Smooth muscle cell (in vitro differentiated cells): ENCODE data around the gene GCSAM. TPM values are rescaled to one million over a fixed set of nuclear protein-coding genes. Genes with fewer than 3 reads are reported as not detected.

Source experiments
- DNase-seq: peaks from one replicate; lab custom pipeline; 2025; ENCODE audit not compliant: unreplicated experiment; lab: John Stamatoyannopoulos, UW
- H2AFZ ChIP-seq: fragments of 200-600 bp; sonication (generic); 2 replicates; pipeline ENCODE4 v1.6.0; 2016; ENCODE audit warnings: antibody characterized with exemption, low read depth, mild to moderate bottlenecking
- H3F3A ChIP-seq: fragments of 200-600 bp; sonication (generic); 2 replicates; pipeline ENCODE4 v1.6.0; 2017; ENCODE audit warnings: antibody characterized with exemption, low read depth
- H3K27ac ChIP-seq: fragments of 200-600 bp; sonication (generic); 2 replicates; pipeline ENCODE4 v1.5.1; 2016; ENCODE audit warnings: low read depth, mild to moderate bottlenecking
- H3K27me3 ChIP-seq: fragments of 200-600 bp; sonication (generic); 2 replicates; pipeline ENCODE4 v1.6.1; 2016; ENCODE audit warnings: low read depth, mild to moderate bottlenecking
- H3K36me3 ChIP-seq: fragments of 200-600 bp; sonication (generic); 2 replicates; pipeline ENCODE4 v1.5.1; 2016; ENCODE audit warnings: low read depth
- H3K4me1 ChIP-seq: fragments of 200-600 bp; sonication (generic); 2 replicates; pipeline ENCODE4 v1.5.1; 2016; ENCODE audit warnings: low read depth
- H3K4me2 ChIP-seq: fragments of 200-600 bp; sonication (generic); 2 replicates; pipeline ENCODE4 v1.6.0; 2016; ENCODE audit warnings: mild to moderate bottlenecking
- H3K4me3 ChIP-seq: fragments of 200-600 bp; sonication (generic); 2 replicates; pipeline ENCODE4 v1.5.1; 2016; ENCODE audit warnings: mild to moderate bottlenecking
- H3K79me2 ChIP-seq: fragments of 200-600 bp; sonication (generic); 2 replicates; pipeline ENCODE4 v1.6.0; 2016; ENCODE audit warnings: low read depth, mild to moderate bottlenecking
- H3K9ac ChIP-seq: fragments of 200-600 bp; sonication (generic); 2 replicates; pipeline ENCODE4 v1.6.0; 2016; ENCODE audit warnings: low read depth
- H3K9me3 ChIP-seq: fragments of 200-600 bp; sonication (generic); replicated peaks from 2 replicates; pipeline ENCODE4 v1.5.1; 2016; ENCODE audit warnings: low read depth
- H4K20me1 ChIP-seq: fragments of 200-600 bp; sonication (generic); 2 replicates; pipeline ENCODE4 v1.6.0; 2016; ENCODE audit warnings: low read depth
- WGBS: methylation state at CpG from one replicate; pipeline ENCODE4 v1.1.7; 2016; ENCODE audit warnings: low lambda C conversion rate; 5-methylcytosine and 5-hydroxymethylcytosine counted together
- polyA plus RNA-seq: library from polyadenylated mRNA; unstranded; fragments of >200 nt; fragmentation: Nextera tagmentation; extraction: Ambion mirVana; gene quantifications from 2 replicates; pipeline ENCODE4 v1.2.1, GENCODE V29; 2016
- total RNA-seq: library from RNA; depleted of rRNA; stranded (reverse); fragments of >200 nt; gene quantifications from 2 replicates; pipeline ENCODE4 v1.2.3, GENCODE V29; 2014
- TF ChIP-seq, protein P1 (sequence below): fragments of 200-600 bp; sonication (generic); IDR thresholded peaks from 2 replicates; pipeline ENCODE4 v1.5.1; 2017; ENCODE audit warnings: borderline replicate concordance, mild to moderate bottlenecking, antibody characterized with exemption; ENCODE audit not compliant: insufficient read depth, poor library complexity, severe bottlenecking

Gene GCSAM
- total and polyA plus RNA-seq, 2 experiments from 2014 or later: 0.67 TPM; not detected in 1

DNA sequence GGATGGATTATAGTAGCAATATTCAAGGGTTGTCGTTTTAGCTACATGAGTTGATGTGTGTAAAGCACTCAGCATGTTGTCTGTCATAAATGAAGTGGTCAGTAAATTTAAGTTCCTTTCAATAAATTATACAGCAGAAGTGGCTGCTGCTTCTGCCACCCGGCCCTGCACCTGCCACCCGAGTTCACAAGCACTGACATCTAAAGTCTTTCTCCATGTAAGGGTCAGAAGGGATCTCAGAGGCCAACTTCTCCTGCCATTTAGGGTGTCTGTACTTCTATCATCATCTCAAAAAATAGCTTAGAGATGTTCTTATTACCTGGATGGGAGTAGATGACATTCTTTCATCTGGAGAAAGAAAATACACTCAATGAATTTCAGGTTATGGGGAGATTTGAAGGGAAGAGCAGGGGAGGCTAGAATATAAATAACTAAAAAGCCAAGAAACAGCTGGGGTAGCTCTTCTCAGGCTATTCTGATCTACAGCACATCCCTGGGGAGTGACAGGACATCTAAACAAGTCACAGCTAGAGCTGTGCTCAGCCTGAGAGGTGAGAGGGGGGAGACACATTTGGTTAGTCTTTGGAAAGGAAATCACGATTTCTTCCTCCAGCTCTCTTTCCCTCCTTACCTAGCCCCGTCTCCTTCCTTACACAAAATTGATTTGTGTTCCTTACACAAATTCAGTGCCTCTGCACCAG, 8.0 kb downstream of the GCSAM start:
- Histone ChIP-seq H3K27me3 (no peaks in the 10 kb centered on the region), H2AFZ (no peak overlapping the region), H4K20me1 (no peaks in the 10 kb centered on the region), H3F3A (no peaks in the 10 kb centered on the region), H3K4me1 (peaks cover 30% of the 10 kb centered on the region), H3K9me3 (no peaks in the 10 kb centered on the region), H3K27ac (no peak overlapping the region), H3K4me3 (no peak overlapping the region), H3K4me2 (no peak overlapping the region), H3K36me3 (no peaks in the 10 kb centered on the region), H3K79me2 (no peaks in the 10 kb centered on the region), H3K9ac (no peak overlapping the region)
- 89% methylated on average over 5 of the region's 5 CpGs for WGBS
- DNase-seq: no peak
- TF ChIP-seq, protein P1, sequence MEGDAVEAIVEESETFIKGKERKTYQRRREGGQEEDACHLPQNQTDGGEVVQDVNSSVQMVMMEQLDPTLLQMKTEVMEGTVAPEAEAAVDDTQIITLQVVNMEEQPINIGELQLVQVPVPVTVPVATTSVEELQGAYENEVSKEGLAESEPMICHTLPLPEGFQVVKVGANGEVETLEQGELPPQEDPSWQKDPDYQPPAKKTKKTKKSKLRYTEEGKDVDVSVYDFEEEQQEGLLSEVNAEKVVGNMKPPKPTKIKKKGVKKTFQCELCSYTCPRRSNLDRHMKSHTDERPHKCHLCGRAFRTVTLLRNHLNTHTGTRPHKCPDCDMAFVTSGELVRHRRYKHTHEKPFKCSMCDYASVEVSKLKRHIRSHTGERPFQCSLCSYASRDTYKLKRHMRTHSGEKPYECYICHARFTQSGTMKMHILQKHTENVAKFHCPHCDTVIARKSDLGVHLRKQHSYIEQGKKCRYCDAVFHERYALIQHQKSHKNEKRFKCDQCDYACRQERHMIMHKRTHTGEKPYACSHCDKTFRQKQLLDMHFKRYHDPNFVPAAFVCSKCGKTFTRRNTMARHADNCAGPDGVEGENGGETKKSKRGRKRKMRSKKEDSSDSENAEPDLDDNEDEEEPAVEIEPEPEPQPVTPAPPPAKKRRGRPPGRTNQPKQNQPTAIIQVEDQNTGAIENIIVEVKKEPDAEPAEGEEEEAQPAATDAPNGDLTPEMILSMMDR: no peak

DNA sequence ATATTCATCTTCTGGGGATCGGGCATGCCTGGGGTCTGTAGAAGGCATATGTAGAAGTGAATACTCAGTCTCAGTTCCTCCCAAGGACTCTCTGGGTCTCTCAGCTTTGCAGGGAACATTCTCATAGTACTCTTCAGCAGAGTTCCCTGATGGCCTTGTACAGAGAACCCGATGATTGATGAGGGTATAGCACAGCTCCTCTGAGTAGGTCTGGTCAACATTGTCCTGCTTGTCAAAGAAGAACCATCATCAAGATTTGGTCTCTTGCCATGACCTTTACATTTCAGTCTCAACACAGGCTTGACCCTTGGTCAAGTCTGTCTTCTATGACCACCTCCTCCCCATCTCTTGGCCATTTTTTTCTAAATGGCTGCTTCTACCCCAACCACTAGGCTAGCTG, 9.5 kb downstream of the GCSAM start:
- Histone ChIP-seq H3K79me2 (no peaks in the 10 kb centered on the region), H3K27ac (no peak overlapping the region), H2AFZ (no peak overlapping the region), H3K27me3 (no peaks in the 10 kb centered on the region), H3K36me3 (no peaks in the 10 kb centered on the region), H3K4me3 (no peak overlapping the region), H3F3A (no peaks in the 10 kb centered on the region), H3K9ac (no peak overlapping the region), H3K9me3 (no peaks in the 10 kb centered on the region), H3K4me1 (peaks cover 29% of the 10 kb centered on the region), H4K20me1 (no peaks in the 10 kb centered on the region), H3K4me2 (no peak overlapping the region)
- TF ChIP-seq, protein P1: no peak
- DNase-seq: no peak
- 98% methylated on average over 2 of the region's 2 CpGs for WGBS

DNA sequence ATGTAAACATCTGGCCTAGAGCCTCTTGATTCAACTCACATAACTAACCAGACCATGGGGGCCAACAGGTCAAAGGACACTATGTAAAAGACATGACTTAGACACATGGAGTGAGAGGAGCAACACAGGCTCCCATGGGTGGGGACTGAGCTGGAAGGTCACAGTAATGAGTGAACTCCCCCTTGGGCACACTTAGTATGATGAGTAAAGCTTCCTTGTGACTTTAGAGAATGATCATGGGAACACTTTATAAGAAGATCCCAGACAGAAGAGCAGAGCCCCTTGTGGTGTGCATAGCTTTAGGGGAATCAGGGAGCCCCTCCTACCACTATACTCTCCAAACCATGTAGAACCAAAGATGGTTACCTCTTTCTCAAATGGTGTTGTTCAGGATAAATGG, 10.2 kb downstream of the GCSAM start:
- Histone ChIP-seq H3K4me2 (no peak overlapping the region), H3K79me2 (no peaks in the 10 kb centered on the region), H3K4me3 (no peak overlapping the region), H3F3A (no peaks in the 10 kb centered on the region), H3K4me1 (peaks cover 29% of the 10 kb centered on the region), H3K27ac (no peak overlapping the region), H4K20me1 (no peaks in the 10 kb centered on the region), H2AFZ (no peak overlapping the region), H3K9me3 (no peaks in the 10 kb centered on the region), H3K36me3 (no peaks in the 10 kb centered on the region), H3K27me3 (no peaks in the 10 kb centered on the region), H3K9ac (no peak overlapping the region)
- DNase-seq: no peak
- TF ChIP-seq, protein P1: no peak
